GM23338 (cell line): ENCODE measurements around the gene LATS2. TPM values are rescaled to one million over a fixed set of nuclear protein-coding genes. Genes with fewer than 3 reads are reported as not detected.

ENCODE experiments used
- ATAC-seq: fragments of 200-7000 bp; cut with Tn5 transposase; 3 replicates; pipeline ENCODE4 v1.9.1; 2020
- DNase-seq: peaks from one replicate; pipeline ENCODE4 v3.0.0-alpha.2; 2015; ENCODE audit warnings: low spot score
- H2AFZ ChIP-seq: fragments of 200-600 bp; sonication (generic); 2 replicates; pipeline ENCODE4 v1.8.0; 2016; ENCODE audit warnings: antibody characterized with exemption, mild to moderate bottlenecking, moderate library complexity
- H3F3A ChIP-seq: fragments of 200-600 bp; sonication (generic); replicated peaks from 2 replicates; pipeline ENCODE4 v1.8.0; 2017; ENCODE audit warnings: antibody characterized with exemption, mixed run types, low read depth
- H3K27ac ChIP-seq: fragments of 200-600 bp; sonication (generic); 2 replicates; pipeline ENCODE4 v1.6.1; 2016; ENCODE audit warnings: low read depth
- H3K27me3 ChIP-seq: fragments of 200-600 bp; sonication (generic); 2 replicates; pipeline ENCODE4 v1.8.0; 2016; ENCODE audit warnings: mild to moderate bottlenecking, mixed run types, moderate library complexity; ENCODE audit not compliant: insufficient read depth
- H3K36me3 ChIP-seq: fragments of 200-600 bp; sonication (generic); 2 replicates; pipeline ENCODE4 v1.8.0; 2016; ENCODE audit warnings: mild to moderate bottlenecking; ENCODE audit not compliant: insufficient read depth
- H3K4me1 ChIP-seq: fragments of 200-600 bp; sonication (generic); 2 replicates; pipeline ENCODE4 v1.8.0; 2016; ENCODE audit warnings: mild to moderate bottlenecking, moderate library complexity; ENCODE audit not compliant: insufficient read depth
- H3K4me2 ChIP-seq: fragments of 200-600 bp; sonication (generic); 2 replicates; pipeline ENCODE4 v1.7.1; 2017; ENCODE audit warnings: mixed run types
- H3K4me3 ChIP-seq: fragments of 200-600 bp; sonication (generic); 2 replicates; pipeline ENCODE4 v1.6.1; 2016; ENCODE audit warnings: mixed run types
- H3K79me2 ChIP-seq: fragments of 200-600 bp; sonication (generic); replicated peaks from 2 replicates; pipeline ENCODE4 v1.8.0; 2017; ENCODE audit warnings: mild to moderate bottlenecking; ENCODE audit not compliant: insufficient read depth
- H3K9me2 ChIP-seq: fragments of 200-600 bp; sonication (generic); 2 replicates; pipeline ENCODE4 v1.8.0; 2017; ENCODE audit not compliant: insufficient read depth
- H4K20me1 ChIP-seq: fragments of 200-600 bp; sonication (generic); replicated peaks from 2 replicates; pipeline ENCODE4 v1.8.0; 2017; ENCODE audit warnings: mild to moderate bottlenecking; ENCODE audit not compliant: insufficient read depth
- H3K27ac Mint-ChIP-seq: 2 replicates; pipeline ENCODE4 v1.8.0; 2020; ENCODE audit warnings: inconsistent platforms, mild to moderate bottlenecking, moderate library complexity, mixed read lengths
- H3K27me3 Mint-ChIP-seq: 3 replicates; pipeline ENCODE4 v1.8.0; 2022; ENCODE audit warnings: low read depth, mild to moderate bottlenecking, moderate library complexity, mixed read lengths, inconsistent platforms; ENCODE audit not compliant: insufficient read depth, poor library complexity
- H3K36me3 Mint-ChIP-seq: 3 replicates; pipeline ENCODE4 v1.8.0; 2021; ENCODE audit warnings: low read depth, mild to moderate bottlenecking, inconsistent platforms, moderate library complexity, mixed read lengths
- H3K4me1 Mint-ChIP-seq: 3 replicates; pipeline ENCODE4 v1.8.0; 2020; ENCODE audit warnings: mild to moderate bottlenecking, inconsistent platforms, mixed read lengths
- H3K4me3 Mint-ChIP-seq: 3 replicates; pipeline ENCODE4 v1.8.0; 2021; ENCODE audit warnings: moderate library complexity, mild to moderate bottlenecking, inconsistent platforms, mixed read lengths
- H3K9me3 Mint-ChIP-seq: 3 replicates; pipeline ENCODE4 v1.8.0; 2020; ENCODE audit warnings: moderate library complexity, mild to moderate bottlenecking, inconsistent platforms, mixed read lengths
- CREB1 ChIP-seq: fragments of 250-450 bp; sonication (Bioruptor Pico); IDR thresholded peaks from 2 replicates; pipeline ENCODE4 v1.5.0; 2020; ENCODE audit warnings: low read depth, mild to moderate bottlenecking, moderate library complexity
- CTCF ChIP-seq, 2 experiments: fragments of 200-600 bp in 1 of 2; sonication (generic) in 1 of 2; conservative IDR thresholded peaks; 2 replicates each; pipeline versions ENCODE4 v1.5.1 to v1.6.1; 2016 to 2017; ENCODE audit warnings: antibody characterized with exemption in 2 of 2, low read depth in 2 of 2, mild to moderate bottlenecking in 2 of 2, moderate library complexity in 1 of 2
- ETS1 ChIP-seq: IDR thresholded peaks from 2 replicates; pipeline ENCODE4 v1.6.1; 2016; ENCODE audit warnings: antibody characterized with exemption
- EZH2 ChIP-seq: fragments of 200-600 bp; sonication (generic); IDR thresholded peaks from one replicate; pipeline ENCODE4 v1.8.0; 2017; ENCODE audit warnings: antibody characterized with exemption, mild to moderate bottlenecking, low read depth; ENCODE audit not compliant: unreplicated experiment
- EZH2phosphoT487 ChIP-seq: fragments of 200-600 bp; sonication (generic); IDR thresholded peaks from one replicate; pipeline ENCODE4 v1.8.1; 2018; ENCODE audit warnings: antibody characterized with exemption; ENCODE audit not compliant: unreplicated experiment
- JUNB ChIP-seq: IDR thresholded peaks from one replicate; pipeline ENCODE4 v1.6.1; 2016; ENCODE audit warnings: antibody characterized with exemption; ENCODE audit not compliant: unreplicated experiment
- NANOG ChIP-seq: IDR thresholded peaks from 2 replicates; pipeline ENCODE4 v1.6.1; 2016; ENCODE audit warnings: antibody characterized with exemption, borderline replicate concordance
- POLR2AphosphoS5 ChIP-seq: IDR thresholded peaks from 2 replicates; pipeline ENCODE4 v1.6.1; 2016; ENCODE audit warnings: antibody characterized with exemption, low read depth
- STAT1 ChIP-seq: IDR thresholded peaks from one replicate; pipeline ENCODE4 v1.6.1; 2016; ENCODE audit warnings: antibody characterized with exemption; ENCODE audit not compliant: unreplicated experiment
- ZNF114 ChIP-seq: fragments of 250-450 bp; sonication (Bioruptor Pico); IDR thresholded peaks from 2 replicates; pipeline ENCODE4 v1.5.0; 2020; ENCODE audit warnings: mild to moderate bottlenecking, moderate library complexity
- ZNF331 ChIP-seq: fragments of 250-450 bp; sonication (Bioruptor Pico); IDR thresholded peaks from 2 replicates; pipeline ENCODE4 v1.5.0; 2020; ENCODE audit warnings: low read depth, mild to moderate bottlenecking, moderate library complexity
- ZNF462 ChIP-seq: fragments of 250-450 bp; sonication (Bioruptor Pico); IDR thresholded peaks from 2 replicates; pipeline ENCODE4 v1.5.0; 2020; ENCODE audit warnings: mild to moderate bottlenecking, moderate library complexity
- polyA plus RNA-seq: library from polyadenylated mRNA; unstranded; fragments of >200 nt; fragmentation: Nextera tagmentation; extraction: Ambion mirVana; gene quantifications from 2 replicates; pipeline ENCODE4 v1.2.1, GENCODE V29; 2016
- total RNA-seq: library from RNA; depleted of rRNA; stranded (reverse); fragments of >200 nt; shearing (Covaris generic); gene quantifications from 2 replicates; pipeline ENCODE4 v1.2.3, GENCODE V29; 2014

Gene LATS2
- total and polyA plus RNA-seq, 2 experiments from 2014 or later: 10.5 to 25.4 TPM

- TF ChIP-seq CTCF (conservative IDR thresholded peaks at IDR 0.05; ENCODE audit: low read depth in 2 of 2) (no peak), ZNF114 (no peak)
These were observed 47.3 kb downstream of the LATS2 start (continued) for GRCh38 chr13:21014139-21014501.

- no peaks in the 10 kb centered on the region for H3K9me3 Mint-ChIP-seq
- Histone ChIP-seq H3K9me2 (no peaks in the 10 kb centered on the region), H2AFZ (no peak overlapping the region), H4K20me1 (peaks cover 47% of the 10 kb centered on the region), H3K27me3 (no peaks in the 10 kb centered on the region), H3K27ac (no peak overlapping the region), H3K79me2 (peaks cover 100% of the 10 kb centered on the region), H3F3A (no peaks in the 10 kb centered on the region; the same call in 1 of the 2 replicates), H3K4me2 (no peak overlapping the region), H3K36me3 (0 out of 2 replicates have a peak, but pooled peaks cover 4% of the 10 kb centered on the region), H3K4me3 (no peak overlapping the region), H3K4me1 (peaks cover 6% of the 10 kb centered on the region; the same call in 1 of the 2 replicates)
- H3K36me3 Mint-ChIP-seq: peaks cover 2% of the 10 kb centered on the region; the same call in 1 of the 3 replicates
- DNase-seq (no peak), ATAC-seq (no peak)
- H3K4me1 Mint-ChIP-seq: peaks cover 31% of the 10 kb centered on the region
- H3K27ac Mint-ChIP-seq: no peak overlapping the region
- H3K4me3 Mint-ChIP-seq: no peak overlapping the region
- peaks cover 6% of the 10 kb centered on the region for H3K27me3 Mint-ChIP-seq
- no peak for TF ChIP-seq ZNF331 (CRISPR knock-in tag)
- TF ChIP-seq EZH2: no peak
- no peak for TF ChIP-seq POLR2AphosphoS5
- TF ChIP-seq CREB1 (CRISPR knock-in tag): no peak
- no peak for TF ChIP-seq CTCF (conservative IDR thresholded peaks at IDR 0.05; ENCODE audit: low read depth in 2 of 2)
- TF ChIP-seq EZH2phosphoT487: no peak
- TF ChIP-seq ZNF114: no peak
- TF ChIP-seq NANOG: no peak
- no peak for TF ChIP-seq STAT1
- TF ChIP-seq ETS1: no peak
- TF ChIP-seq ZNF462 (CRISPR knock-in tag): no peak
- no peak for TF ChIP-seq JUNB
These were observed 47.7 kb downstream of the LATS2 start for GRCh38 chr13:21013682-21014038.
